Measurements from ENCODE around the gene GLCE.

DNA sequence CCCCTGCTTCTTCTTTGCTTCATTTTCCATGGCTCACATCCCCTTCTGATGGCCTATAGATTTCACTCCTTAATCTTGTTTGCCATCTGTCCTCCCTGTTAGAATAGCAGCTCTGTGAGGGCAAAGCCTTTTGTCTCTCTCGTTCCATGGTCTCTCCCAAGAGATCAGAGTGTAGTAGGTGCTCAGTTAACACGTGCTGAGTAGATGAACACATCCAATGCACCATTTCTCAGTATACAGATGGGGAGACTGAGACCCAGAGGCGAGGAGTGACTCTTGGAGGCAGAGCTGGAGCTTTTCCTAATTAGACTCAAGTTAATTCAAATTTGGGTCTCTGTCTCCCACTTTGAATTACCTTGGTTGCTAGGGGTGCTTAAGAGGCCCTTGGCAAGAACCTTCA, 142.5 kb downstream of the GLCE start:
- TF ChIP-seq MAZ (CRISPR knock-in tag; conservative IDR thresholded peaks at IDR 0.05 in 1 of 2, IDR thresholded peaks at IDR 0.05 in 1 of 2) (no peak), CCAR2 (IDR thresholded peaks at IDR 0.05; ENCODE audit: low read depth, low read length) (no peak), ARHGAP35 (IDR thresholded peaks at IDR 0.05; ENCODE audit: partially characterized antibody) (no peak), ZBTB17 (CRISPR knock-in tag; IDR thresholded peaks at IDR 0.05) (no peak), CBX8 (IDR thresholded peaks at IDR 0.05; ENCODE audit: borderline replicate concordance, extremely low read depth, low read depth, low read length, poor library complexity, severe bottlenecking) (no peak), TBL1XR1 (IDR thresholded peaks at IDR 0.05; ENCODE audit: low read length in 2 of 2) (no peak), BHLHE40 (IDR thresholded peaks at IDR 0.05; ENCODE audit: low read length) (no peak), NCOA4 (IDR thresholded peaks at IDR 0.05; ENCODE audit: partially characterized antibody) (no peak)
